Astrocyte (in vitro differentiated cells and primary cell): ENCODE measurements around the gene ITGB2.

Source experiments
- EZH2 ChIP-seq: IDR thresholded peaks from 2 replicates; pipeline ENCODE4 v1.6.1; 2012; ENCODE audit warnings: mild to moderate bottlenecking, low read length, inconsistent platforms; ENCODE audit not compliant: insufficient read depth
- TF ChIP-seq, protein P1 (sequence below): IDR thresholded peaks from 2 replicates; pipeline ENCODE4 v1.5.1; 2011; ENCODE audit warnings: low read depth, mild to moderate bottlenecking, inconsistent platforms, low read length, moderate library complexity; ENCODE audit not compliant: insufficient read depth

DNA sequence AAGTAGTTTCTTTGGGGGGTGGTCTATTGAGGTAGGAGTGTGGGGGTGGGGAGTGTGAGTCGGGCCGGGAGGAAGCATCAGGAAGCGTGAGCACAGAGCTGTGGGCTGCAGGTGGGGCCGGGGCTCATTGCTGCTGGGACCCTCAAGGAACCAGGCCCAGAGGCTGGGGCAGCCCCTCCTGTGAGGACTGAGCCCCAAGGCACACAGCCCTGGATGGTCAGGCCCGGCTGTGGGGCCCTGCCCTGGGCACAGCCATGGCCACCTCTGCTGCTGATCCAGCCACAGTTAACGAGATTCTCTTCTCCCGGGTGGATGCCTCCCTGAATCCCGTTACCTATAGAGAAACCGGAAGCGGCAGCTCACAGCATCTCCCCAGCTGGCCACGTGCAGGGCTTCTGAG is 79.9 kb downstream of the ITGB2 start:
- TF ChIP-seq, protein P1, sequence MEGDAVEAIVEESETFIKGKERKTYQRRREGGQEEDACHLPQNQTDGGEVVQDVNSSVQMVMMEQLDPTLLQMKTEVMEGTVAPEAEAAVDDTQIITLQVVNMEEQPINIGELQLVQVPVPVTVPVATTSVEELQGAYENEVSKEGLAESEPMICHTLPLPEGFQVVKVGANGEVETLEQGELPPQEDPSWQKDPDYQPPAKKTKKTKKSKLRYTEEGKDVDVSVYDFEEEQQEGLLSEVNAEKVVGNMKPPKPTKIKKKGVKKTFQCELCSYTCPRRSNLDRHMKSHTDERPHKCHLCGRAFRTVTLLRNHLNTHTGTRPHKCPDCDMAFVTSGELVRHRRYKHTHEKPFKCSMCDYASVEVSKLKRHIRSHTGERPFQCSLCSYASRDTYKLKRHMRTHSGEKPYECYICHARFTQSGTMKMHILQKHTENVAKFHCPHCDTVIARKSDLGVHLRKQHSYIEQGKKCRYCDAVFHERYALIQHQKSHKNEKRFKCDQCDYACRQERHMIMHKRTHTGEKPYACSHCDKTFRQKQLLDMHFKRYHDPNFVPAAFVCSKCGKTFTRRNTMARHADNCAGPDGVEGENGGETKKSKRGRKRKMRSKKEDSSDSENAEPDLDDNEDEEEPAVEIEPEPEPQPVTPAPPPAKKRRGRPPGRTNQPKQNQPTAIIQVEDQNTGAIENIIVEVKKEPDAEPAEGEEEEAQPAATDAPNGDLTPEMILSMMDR, result no peak
- TF ChIP-seq EZH2, result no peak
